ENCODE results near the gene KDM6B. TPM values are rescaled to one million over a fixed set of nuclear protein-coding genes. Genes with fewer than 3 reads are reported as not detected.
A peak's percentile ranks its signal among the peaks of the same experiment; 100 is the strongest.

KDM6B gene
- 10 to 100 TPM; 49.2 to 53.8 TPM for total RNA-seq

DNA sequence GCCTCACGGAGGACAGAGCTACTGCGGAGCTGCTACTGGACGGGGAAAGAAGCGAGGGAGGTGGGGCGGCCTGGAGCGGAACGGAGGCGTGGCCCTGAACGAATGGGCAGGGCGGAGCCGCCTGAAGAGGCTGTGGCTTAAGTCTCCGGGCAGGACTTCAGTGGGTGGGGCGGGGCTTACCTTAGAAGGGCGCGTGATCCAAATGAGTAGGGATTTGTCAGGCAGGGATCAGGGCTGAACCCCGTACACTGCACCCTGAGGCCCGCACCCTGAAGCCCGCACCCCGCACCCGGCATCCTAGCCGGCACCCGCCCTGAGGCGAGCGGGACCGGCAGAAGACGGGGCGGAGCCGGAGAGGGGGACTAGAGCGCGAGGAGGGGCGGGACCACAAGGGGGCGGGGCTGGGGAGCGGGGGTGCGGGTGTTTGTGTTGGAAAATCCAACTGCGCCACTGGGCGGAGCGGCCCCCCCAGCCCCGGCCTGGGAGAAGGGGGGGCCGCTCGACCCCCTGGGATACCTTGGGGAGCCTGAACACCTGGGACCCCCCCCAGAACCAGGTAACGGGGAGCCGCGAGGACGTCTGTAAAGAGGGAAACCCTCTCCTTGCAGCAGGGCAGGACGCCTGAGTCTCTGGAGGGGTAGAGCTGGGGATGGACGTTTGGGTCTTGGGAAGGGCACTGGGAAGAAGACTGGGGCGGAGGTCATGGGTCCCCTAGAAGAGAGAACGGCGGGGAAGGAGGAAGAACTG lies at the start of gene KDM6B:
TSS of gene KDM6B (plus strand) at position 423 of the 747 bp plus-strand sequence. CDS start 11,338 bp downstream, outside the sequence.
- Mint-ChIP-seq H3K36me3 (ENCODE audit: low read depth) (no peaks in the 10 kb centered on the region), H3K4me3 (peak within 1 kb of the TSS; percentile 83), H3K9me3 (no peaks in the 10 kb centered on the region), H3K4me1 (ENCODE audit: low read depth) (peaks cover 29% of the 10 kb centered on the region), H3K27me3 (no peaks in the 10 kb centered on the region), H3K27ac (peak within 1 kb of the TSS; percentile 91)
- TF ChIP-seq CTCF (IDR thresholded peaks at IDR 0.05) = no peak
- peak; percentile 94 for DNase-seq
- ChIA-PET CTCF (interaction anchor here (1.2 to 6.2 kb wide), 15 partner anchors 9 to 163 kb away, joined by 3 to 50 read pairs (median 6); partner anchors contain the start of gene NAA38), POLR2A (interaction anchor here (0.6 to 7.2 kb wide), 13 partner anchors 9 to 397 kb away, joined by 3 to 74 read pairs (median 4); partner anchors contain the start of genes CYB5D1, NAA38, RNF227 and TP53)
- peak; percentile 67 for ATAC-seq
- intact Hi-C loops (cut with micrococcal nuclease) = no loop called here

DNA sequence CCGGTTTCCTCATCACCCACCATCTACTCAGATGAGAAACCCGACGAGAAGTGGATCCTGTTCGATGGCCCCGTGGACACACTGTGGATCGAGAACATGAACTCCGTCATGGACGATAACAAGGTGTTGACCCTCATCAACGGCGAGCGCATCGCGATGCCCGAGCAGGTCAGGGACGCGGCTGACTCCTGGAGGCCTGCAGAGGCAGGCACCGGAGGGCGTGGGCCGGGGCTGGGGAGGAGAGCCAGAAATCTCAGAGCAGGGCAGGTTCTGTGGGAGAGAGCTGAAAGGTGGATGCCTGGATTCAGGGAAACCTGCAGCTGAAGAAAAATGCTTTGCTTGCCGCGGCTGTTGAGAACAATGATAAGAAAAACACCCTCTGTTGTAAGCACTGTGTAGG lies 47.2 kb upstream of the KDM6B start:
- POLR2A ChIA-PET = no interaction called here
- no peak for ATAC-seq
- CTCF ChIA-PET = no interaction called here
- DNase-seq = no peak
- Mint-ChIP-seq H3K9me3 (no peaks in the 10 kb centered on the region), H3K4me1 (ENCODE audit: low read depth) (no peaks in the 10 kb centered on the region), H3K27ac (no peak overlapping the region), H3K4me3 (no peak overlapping the region), H3K36me3 (ENCODE audit: low read depth) (no peaks in the 10 kb centered on the region), H3K27me3 (peaks cover 2% of the 10 kb centered on the region)
- intact Hi-C loops (cut with micrococcal nuclease) = no loop called here
- no peak for TF ChIP-seq CTCF (IDR thresholded peaks at IDR 0.05)

DNA sequence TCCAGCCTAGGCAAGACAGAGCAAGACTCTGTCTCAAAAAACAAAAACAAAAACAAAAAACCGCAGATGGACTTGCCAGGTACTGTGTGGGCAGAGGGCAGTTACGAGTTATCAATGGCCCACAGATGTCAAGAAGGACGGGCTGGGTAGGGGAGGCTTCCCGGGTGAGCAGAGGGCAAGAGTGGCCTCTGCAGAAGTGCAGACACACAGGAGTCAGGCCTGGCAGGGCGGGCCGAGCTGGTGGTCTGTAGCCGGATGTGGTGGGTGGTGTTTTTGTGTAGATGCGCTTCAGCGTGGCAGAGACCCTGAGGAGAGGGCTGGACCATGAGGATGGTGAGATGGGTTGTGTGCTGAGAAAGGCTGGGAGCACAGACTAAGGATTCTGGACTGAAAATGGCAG lies 44.9 kb upstream of the KDM6B start:
- CTCF ChIA-PET = no interaction called here
- no peaks in the 10 kb centered on the region for H3K4me1 Mint-ChIP-seq (ENCODE audit: low read depth)
- DNase-seq = no peak
- ATAC-seq = no peak
- H3K9me3 Mint-ChIP-seq = no peaks in the 10 kb centered on the region
- TF ChIP-seq CTCF (IDR thresholded peaks at IDR 0.05) = no peak
- H3K36me3 Mint-ChIP-seq (ENCODE audit: low read depth) = no peaks in the 10 kb centered on the region
- POLR2A ChIA-PET = no interaction called here
- H3K27ac Mint-ChIP-seq = no peak overlapping the region
- intact Hi-C loops (cut with micrococcal nuclease) = no loop called here
- H3K27me3 Mint-ChIP-seq = no peaks in the 10 kb centered on the region
- H3K4me3 Mint-ChIP-seq = no peak overlapping the region

GRCh38 chr17:7790150-7790549 lies 43.9 kb upstream of the KDM6B start:
- ATAC-seq (no peak), DNase-seq (no peak)
- no peaks in the 10 kb centered on the region for H3K9me3 Mint-ChIP-seq
- intact Hi-C loops (cut with micrococcal nuclease) = no loop called here
- no peaks in the 10 kb centered on the region for H3K36me3 Mint-ChIP-seq (ENCODE audit: low read depth)
- TF ChIP-seq CTCF (IDR thresholded peaks at IDR 0.05) = no peak
- no peak overlapping the region for H3K27ac Mint-ChIP-seq
- H3K4me1 Mint-ChIP-seq (ENCODE audit: low read depth) = no peaks in the 10 kb centered on the region
- H3K27me3 Mint-ChIP-seq = no peaks in the 10 kb centered on the region
- H3K4me3 Mint-ChIP-seq = no peak overlapping the region
- POLR2A ChIA-PET = no interaction called here
- CTCF ChIA-PET = interaction anchor here (1.7 kb wide), 1 partner anchor 12 kb away, joined by 3 read pairs; no protein-coding TSS in a partner anchor

DNA sequence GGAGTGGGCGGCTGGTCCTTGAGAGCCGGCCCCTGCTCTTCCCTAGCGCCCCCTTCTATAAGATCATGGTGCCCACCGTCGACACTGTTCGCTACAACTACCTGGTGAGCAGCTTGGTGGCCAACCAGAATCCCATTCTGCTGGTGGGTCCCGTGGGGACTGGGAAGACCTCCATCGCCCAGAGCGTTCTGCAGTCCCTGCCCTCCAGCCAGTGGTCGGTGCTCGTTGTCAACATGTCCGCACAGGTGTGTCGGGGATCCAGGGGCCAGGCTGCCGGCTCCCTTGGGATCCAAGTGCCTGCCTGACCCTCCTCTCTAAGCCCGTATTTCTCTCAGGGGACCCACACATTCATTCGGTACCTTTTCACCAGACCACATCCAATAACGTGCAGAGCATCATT lies 41.4 kb upstream of the KDM6B start:
- Mint-ChIP-seq H3K4me3 (no peak overlapping the region), H3K27ac (no peak overlapping the region), H3K9me3 (no peaks in the 10 kb centered on the region), H3K27me3 (no peaks in the 10 kb centered on the region), H3K4me1 (ENCODE audit: low read depth) (no peaks in the 10 kb centered on the region), H3K36me3 (ENCODE audit: low read depth) (no peaks in the 10 kb centered on the region)
- intact Hi-C loops (cut with micrococcal nuclease) = no loop called here
- ChIA-PET CTCF (no interaction called here), POLR2A (no interaction called here)
- no peak for TF ChIP-seq CTCF (IDR thresholded peaks at IDR 0.05)
- DNase-seq (no peak), ATAC-seq (no peak)
